Activated T-cell treated with anti-CD3 and anti-CD28 coated beads, Interleukin-2, amount 50 U/mL, for 72 hours (primary cell): ENCODE measurements around the gene THRSP. TPM values are rescaled to one million over a fixed set of nuclear protein-coding genes. Genes with fewer than 3 reads are reported as not detected.
"Not testable (repeated sequence)": the region's sequence is repeated elsewhere in the genome, so short reads cannot be mapped to it uniquely, and the experiment has no call there.

Experiments used
- ATAC-seq, 2 donors: fragments of 150-1000 bp; cut with Tn5 transposase; replicated peaks in 1 of 2; 2 replicates each; pipeline ENCODE4 v1.10.0; 2021; ENCODE audit warnings: moderate library complexity in 2 of 2, mild to moderate bottlenecking in 1 of 2
- DNase-seq, 2 donors: peaks; one replicate each; pipeline ENCODE4 v3.0.0; 2021 to 2022; ENCODE audit warnings: mixed read lengths in 1 of 2
- H3K27ac Mint-ChIP-seq: one replicate; pipeline ENCODE4 v1.8.0; 2022; ENCODE audit warnings: mild to moderate bottlenecking, moderate library complexity, mixed read lengths
- H3K27me3 Mint-ChIP-seq: one replicate; pipeline ENCODE4 v1.8.0; 2022; ENCODE audit warnings: low read depth, mixed read lengths
- H3K36me3 Mint-ChIP-seq, 2 donors: one replicate each; pipeline ENCODE4 v1.8.0; 2022; ENCODE audit warnings: mixed read lengths in 2 of 2, mild to moderate bottlenecking in 1 of 2; ENCODE audit not compliant: insufficient read depth in 2 of 2
- H3K4me1 Mint-ChIP-seq: one replicate; pipeline ENCODE4 v1.8.0; 2022; ENCODE audit warnings: low read depth, mixed read lengths
- H3K4me3 Mint-ChIP-seq, 2 donors: one replicate each; pipeline ENCODE4 v1.8.0; 2022; ENCODE audit warnings: mild to moderate bottlenecking in 2 of 2, mixed read lengths in 2 of 2, moderate library complexity in 2 of 2
- H3K9me3 Mint-ChIP-seq, 2 donors: one replicate each; pipeline ENCODE4 v1.8.0; 2022; ENCODE audit warnings: mixed read lengths in 2 of 2
- total RNA-seq, 2 donors: library from RNA; stranded (reverse); gene quantifications; one replicate each; pipeline ENCODE4 v1.2.3, GENCODE V29; 2022

Gene THRSP
- total RNA-seq, 2 donors from 2014 or later = not detected

- no peak for DNase-seq
- Mint-ChIP-seq H3K27me3 (no peaks in the 10 kb centered on the region), H3K4me3 (no peak overlapping the region), H3K27ac (no peak overlapping the region), H3K36me3 (peaks cover 0 to 4% of the 10 kb centered on the region in 2 donors), H3K9me3 (no peaks in the 10 kb centered on the region), H3K4me1 (no peaks in the 10 kb centered on the region)
- no peak for ATAC-seq
Observed at GRCh38 chr11:78061088-78061920, 2.4 kb upstream of the THRSP start.

- DNase-seq (no peak), ATAC-seq (no peak)
- Mint-ChIP-seq H3K4me1 (no peaks in the 10 kb centered on the region), H3K36me3 (peaks cover 0 to 4% of the 10 kb centered on the region in 2 donors), H3K4me3 (no peak overlapping the region), H3K27ac (no peak overlapping the region), H3K9me3 (no peaks in the 10 kb centered on the region), H3K27me3 (no peaks in the 10 kb centered on the region)
Observed at GRCh38 chr11:78061921-78062311, 1.7 kb upstream of the THRSP start.

GRCh38 chr11:78062671-78063070 lies 990 bp upstream of the THRSP start:
- H3K4me1 Mint-ChIP-seq = peaks cover 5% of the 10 kb centered on the region
- H3K9me3 Mint-ChIP-seq = no peaks in the 10 kb centered on the region
- no peak for DNase-seq
- H3K4me3 Mint-ChIP-seq = no peak overlapping the region
- ATAC-seq = no peak
- H3K27ac Mint-ChIP-seq = no peak overlapping the region
- H3K27me3 Mint-ChIP-seq = no peaks in the 10 kb centered on the region
- peaks cover 4 to 8% of the 10 kb centered on the region in 2 donors for H3K36me3 Mint-ChIP-seq

- H3K27ac Mint-ChIP-seq = no peak overlapping the region
- no peaks in the 10 kb centered on the region for H3K9me3 Mint-ChIP-seq
- ATAC-seq = no peak
- H3K36me3 Mint-ChIP-seq = peaks cover 7 to 18% of the 10 kb centered on the region in 2 donors
- H3K4me3 Mint-ChIP-seq = no peak overlapping the region
- peaks cover 6% of the 10 kb centered on the region for H3K4me1 Mint-ChIP-seq
- no peak for DNase-seq
- no peaks in the 10 kb centered on the region for H3K27me3 Mint-ChIP-seq
Observed at GRCh38 chr11:78065203-78065602, 1.5 kb downstream of the THRSP start.

GRCh38 chr11:78066471-78066870 lies 2.8 kb downstream of the THRSP start:
- Mint-ChIP-seq H3K4me1 (peaks cover 6% of the 10 kb centered on the region), H3K9me3 (no peaks in the 10 kb centered on the region), H3K4me3 (no peak overlapping the region), H3K36me3 (peaks cover 7 to 22% of the 10 kb centered on the region in 2 donors), H3K27ac (no peak overlapping the region), H3K27me3 (no peaks in the 10 kb centered on the region)
- ATAC-seq = no peak
- DNase-seq = no peak

- Mint-ChIP-seq H3K4me3 (no peak overlapping the region), H3K9me3 (no peaks in the 10 kb centered on the region), H3K27ac (no peak overlapping the region), H3K36me3 (peaks cover 7 to 27% of the 10 kb centered on the region in 2 donors), H3K27me3 (no peaks in the 10 kb centered on the region), H3K4me1 (peaks cover 6% of the 10 kb centered on the region)
- ATAC-seq (no peak), DNase-seq (no peak)
Observed at GRCh38 chr11:78067704-78068103, 4.0 kb downstream of the THRSP start.

DNA sequence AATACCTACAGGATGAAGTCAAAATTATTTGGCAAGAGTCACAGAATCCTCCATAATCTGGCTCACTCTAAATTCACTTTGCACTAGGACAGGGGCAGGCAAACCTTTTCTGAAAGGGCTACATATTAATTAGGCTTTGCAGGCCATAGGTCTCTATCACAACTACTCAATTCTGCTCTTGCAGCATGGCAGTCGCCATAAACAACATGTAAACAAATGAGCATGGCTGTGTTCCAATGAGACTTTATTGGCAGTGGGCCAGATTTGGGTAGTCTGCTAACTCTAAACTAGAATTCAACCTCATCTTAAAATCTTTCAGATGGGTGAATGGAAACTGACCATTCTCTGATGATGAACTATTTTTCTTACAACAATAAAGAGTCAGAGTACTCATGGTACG lies 5.8 kb downstream of the THRSP start:
- peaks cover 7 to 24% of the 10 kb centered on the region in 2 donors for H3K36me3 Mint-ChIP-seq

GRCh38 chr11:78070621-78071020 lies 7.0 kb downstream of the THRSP start:
- H3K4me1 Mint-ChIP-seq = peaks cover 20% of the 10 kb centered on the region
- H3K36me3 Mint-ChIP-seq = peaks cover 7 to 28% of the 10 kb centered on the region in 2 donors
- H3K9me3 Mint-ChIP-seq = no peaks in the 10 kb centered on the region

More for the DNA sequence above, 5.8 kb downstream of the THRSP start:
- ATAC-seq (no peak), DNase-seq (no peak)
- H3K27me3 Mint-ChIP-seq = no peaks in the 10 kb centered on the region
- H3K27ac Mint-ChIP-seq = no peak overlapping the region
- no peaks in the 10 kb centered on the region for H3K9me3 Mint-ChIP-seq
- no peak overlapping the region for H3K4me3 Mint-ChIP-seq
- peaks cover 14% of the 10 kb centered on the region for H3K4me1 Mint-ChIP-seq

DNA sequence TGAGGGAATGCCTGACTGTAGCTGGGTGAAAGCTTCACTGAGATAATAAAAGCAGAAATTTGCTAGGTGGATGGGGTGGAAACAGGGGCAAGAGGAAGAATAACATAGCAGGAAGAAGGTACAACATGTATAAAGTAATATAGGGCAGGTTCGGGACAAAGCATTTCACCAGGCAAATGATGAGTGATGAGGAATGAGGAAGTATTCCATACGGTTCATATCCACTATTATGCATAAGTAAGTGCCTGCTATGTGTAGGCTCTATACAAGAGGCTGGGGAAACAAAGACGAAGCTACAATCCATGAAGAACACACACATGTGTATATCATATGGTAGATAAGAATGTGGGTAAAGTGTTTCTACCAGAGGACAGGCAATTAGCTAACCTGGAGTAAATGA lies 8.1 kb downstream of the THRSP start:
- H3K27me3 Mint-ChIP-seq = no peaks in the 10 kb centered on the region
- no peaks in the 10 kb centered on the region for H3K9me3 Mint-ChIP-seq
- no peak for DNase-seq
- no peak for ATAC-seq
- H3K4me1 Mint-ChIP-seq = peaks cover 31% of the 10 kb centered on the region
- no peak overlapping the region for H3K4me3 Mint-ChIP-seq
- H3K27ac Mint-ChIP-seq = peak overlapping the region; percentile 8
- H3K36me3 Mint-ChIP-seq = peaks cover 7 to 33% of the 10 kb centered on the region in 2 donors

More at GRCh38 chr11:78070621-78071020, 7.0 kb downstream of the THRSP start:
- DNase-seq (no peak), ATAC-seq (no peak)
- Mint-ChIP-seq H3K4me3 (no peak overlapping the region), H3K27me3 (no peaks in the 10 kb centered on the region), H3K27ac (no peak overlapping the region)

DNA sequence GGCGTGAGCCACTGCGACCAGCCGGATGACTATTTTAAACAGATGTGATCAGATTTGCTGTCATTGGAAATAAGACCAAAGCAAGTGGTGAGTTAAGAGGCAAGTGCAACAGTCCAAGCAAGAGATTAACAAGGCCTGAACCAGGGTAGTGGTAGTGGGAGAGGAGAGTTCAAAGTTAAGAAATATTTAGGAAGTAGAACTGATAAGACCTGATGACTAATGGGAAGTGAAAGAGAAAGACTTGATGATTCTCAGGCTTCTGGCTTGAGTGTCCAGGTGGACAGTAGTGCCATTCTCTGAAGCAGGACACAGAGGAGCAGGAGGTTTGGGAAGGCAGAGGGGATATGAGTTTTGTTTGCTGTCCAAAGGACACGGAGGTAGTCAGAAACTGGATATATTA lies 8.8 kb downstream of the THRSP start:
- Mint-ChIP-seq H3K9me3 (no peaks in the 10 kb centered on the region), H3K27ac (peak overlapping the region; percentile 34), H3K4me3 (no peak overlapping the region), H3K36me3 (peaks cover 5 to 31% of the 10 kb centered on the region in 2 donors), H3K27me3 (no peaks in the 10 kb centered on the region), H3K4me1 (peaks cover 34% of the 10 kb centered on the region)
- ATAC-seq (no peak), DNase-seq (no peak)

DNA sequence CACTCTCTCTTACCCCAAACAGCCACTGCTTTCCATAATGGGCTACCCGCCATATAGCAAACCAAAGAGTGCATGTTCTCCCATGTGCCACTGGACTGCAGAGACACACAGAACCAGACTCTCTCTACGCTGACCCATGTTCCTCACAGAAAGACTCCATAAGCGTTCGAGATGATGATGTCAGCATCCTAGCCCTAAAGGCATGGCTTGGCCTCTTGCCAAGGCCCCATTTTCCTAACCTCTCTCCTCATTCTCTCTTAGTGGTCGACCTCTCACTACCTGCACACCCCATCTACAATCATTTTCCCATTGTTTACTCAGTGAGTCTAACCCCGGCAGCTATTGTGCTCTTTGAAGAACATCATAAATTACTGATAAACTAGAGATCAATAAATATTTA lies 11.1 kb downstream of the THRSP start:
- Mint-ChIP-seq H3K27ac (peak overlapping the region; percentile 50), H3K9me3 (no peaks in the 10 kb centered on the region), H3K27me3 (no peaks in the 10 kb centered on the region), H3K36me3 (peaks cover 4 to 20% of the 10 kb centered on the region in 2 donors), H3K4me1 (peaks cover 42% of the 10 kb centered on the region), H3K4me3 (no peak overlapping the region)
- DNase-seq (no peak), ATAC-seq (no peak)

GRCh38 chr11:78076733-78077403 lies 13.2 kb downstream of the THRSP start:
- DNase-seq (no peak), ATAC-seq (no peak)
- no peaks in the 10 kb centered on the region for H3K27me3 Mint-ChIP-seq
- H3K27ac Mint-ChIP-seq = peak overlapping the region; percentile 3
- H3K36me3 Mint-ChIP-seq = peaks cover 4 to 13% of the 10 kb centered on the region in 2 donors
- H3K9me3 Mint-ChIP-seq = no peaks in the 10 kb centered on the region
- H3K4me3 Mint-ChIP-seq = peak overlapping the region; percentile 37 to 44
- peaks cover 62% of the 10 kb centered on the region for H3K4me1 Mint-ChIP-seq

DNA sequence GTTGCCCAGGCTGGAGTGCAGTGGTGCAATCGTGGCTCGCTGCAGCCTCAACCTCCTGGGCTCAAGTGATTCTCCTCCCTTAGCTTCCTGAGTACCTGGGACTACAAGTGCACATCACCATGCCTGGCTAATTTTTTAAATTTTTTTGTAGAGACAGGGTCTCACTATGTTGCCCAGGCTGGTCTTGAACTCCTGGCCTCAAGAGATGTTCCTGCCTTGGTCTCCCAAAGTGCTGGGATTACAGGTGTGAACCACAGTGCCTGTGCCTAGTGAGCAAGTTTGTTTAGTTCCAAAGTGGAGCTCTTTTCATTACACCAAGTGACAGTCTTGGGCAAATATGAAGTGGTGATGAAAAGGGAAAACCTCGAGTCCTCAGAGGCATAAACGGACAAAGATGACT lies 13.9 kb downstream of the THRSP start:
- Mint-ChIP-seq H3K27ac (peak overlapping the region; percentile 25), H3K4me3 (peak overlapping the region; percentile 89 to 91), H3K4me1 (peaks cover 64% of the 10 kb centered on the region)
- H3K9me3 Mint-ChIP-seq, H3K36me3 Mint-ChIP-seq, DNase-seq, H3K27me3 Mint-ChIP-seq, ATAC-seq: not testable (repeated sequence)
